HepG2 (cell line): ENCODE data around the gene PRKAR1A. TPM values are rescaled to one million over a fixed set of nuclear protein-coding genes. Genes with fewer than 3 reads are reported as not detected.

Experiments
- ATAC-seq: fragments of 200-7000 bp; cut with Tn5 transposase; 3 replicates; pipeline ENCODE4 v1.9.1; 2020; ENCODE audit warnings: mild to moderate bottlenecking, moderate library complexity
- BruUV-seq: library from RNA; stranded (reverse); fragments of 400-500 nt; replicated peaks from 2 replicates; lab custom pipeline; 2021; lab: Mats Ljungman, UMichigan
- CTCF ChIA-PET: fragments of 300-600 bp; formaldehyde crosslinking; extraction: SDS; loops from one replicate; lab custom pipeline; 2021; ENCODE audit warnings: low total read pairs, inconsistent platforms, low intra/inter-chr PET ratio; lab: Yijun Ruan, JAX
- POLR2A ChIA-PET: fragments of 350-600 bp; sonication (Branson Sonifier 250); formaldehyde crosslinking; loops from one replicate; lab custom pipeline; 2020; ENCODE audit warnings: antibody characterized with exemption, inconsistent platforms; lab: Yijun Ruan, JAX
- DNase-seq: peaks from one replicate; pipeline ENCODE4 v3.0.0-alpha.2; 2015; ENCODE audit warnings: low spot score
- FAIRE-seq: peaks from 3 replicates; lab custom pipeline; 2011; peaks lifted over from hg19 to GRCh38; lab: Jason Lieb, UNC
- H2AFZ ChIP-seq: one replicate; pipeline ENCODE4 v1.6.1; 2011; ENCODE audit warnings: low read length, inconsistent platforms
- H3K27ac ChIP-seq: fragments of 300-600 bp; 3 replicates; pipeline ENCODE4 v1.8.0; 2011; ENCODE audit warnings: mixed run types, mild to moderate bottlenecking, mixed read lengths, low read length, inconsistent platforms; ENCODE audit not compliant: insufficient read depth; ENCODE audit errors: extremely low read length
- H3K27me3 ChIP-seq, 2 experiments: fragments of 200-600 bp in 1 of 2; 2 replicates in 1 of 2; 3 replicates in 1 of 2; pipeline versions ENCODE4 v1.6.0 to v1.8.0; 2011; ENCODE audit warnings: low read length in 2 of 2, mild to moderate bottlenecking in 2 of 2, moderate library complexity in 2 of 2, inconsistent platforms in 1 of 2; ENCODE audit not compliant: insufficient read depth in 2 of 2, control insufficient read depth in 1 of 2
- H3K36me3 ChIP-seq, 2 experiments: fragments of 200-600 bp in 1 of 2; replicated peaks in 1 of 2; 2 replicates in 1 of 2; 3 replicates in 1 of 2; pipeline versions ENCODE4 v1.5.1 to v1.8.0; 2011; ENCODE audit warnings: low read length in 2 of 2, inconsistent platforms in 1 of 2; ENCODE audit not compliant: insufficient read depth in 2 of 2, control insufficient read depth in 1 of 2
- H3K4me1 ChIP-seq: 2 replicates; pipeline ENCODE4 v1.5.1; 2012; ENCODE audit warnings: low read length, inconsistent platforms; ENCODE audit not compliant: insufficient read depth
- H3K4me2 ChIP-seq: 2 replicates; pipeline ENCODE4 v1.6.0; 2011; ENCODE audit warnings: low read depth, low read length, inconsistent platforms
- H3K4me3 ChIP-seq, 3 experiments: fragments of 200-600 bp in 1 of 3; sonication (generic), shearing (Covaris generic) in 1 of 3; replicated peaks in 1 of 3; 2 replicates each; pipeline ENCODE4 v1.5.1; 2011 to 2016; ENCODE audit warnings: low read length in 3 of 3, inconsistent platforms in 2 of 3, low read depth in 2 of 3, mild to moderate bottlenecking in 2 of 3, control low read depth in 1 of 3, mixed read lengths in 1 of 3; ENCODE audit not compliant: insufficient read depth in 1 of 3
- H3K79me2 ChIP-seq: one replicate; pipeline ENCODE4 v1.6.1; 2011; ENCODE audit warnings: low read length, inconsistent platforms; ENCODE audit not compliant: insufficient read depth
- H3K9ac ChIP-seq: 2 replicates; pipeline ENCODE4 v1.6.0; 2011; ENCODE audit warnings: mild to moderate bottlenecking, low read depth, low read length, inconsistent platforms; ENCODE audit not compliant: insufficient read depth
- H3K9me3 ChIP-seq: 2 replicates; pipeline ENCODE4 v1.5.1; 2012; ENCODE audit warnings: mild to moderate bottlenecking, low read length
- H4K20me1 ChIP-seq: 2 replicates; pipeline ENCODE4 v1.6.0; 2011; ENCODE audit warnings: inconsistent platforms, mild to moderate bottlenecking, low read length, moderate library complexity; ENCODE audit not compliant: insufficient read depth
- CBX5 ChIP-seq: sonication (generic); formaldehyde crosslinking; IDR thresholded peaks from 2 replicates; pipeline ENCODE4 v1.4.0; 2020; ENCODE audit warnings: missing genetic modification reagents, borderline replicate concordance
- ERF ChIP-seq: IDR thresholded peaks from 2 replicates; pipeline ENCODE4 v1.6.1; 2018; ENCODE audit warnings: missing biosample characterization, missing genetic modification reagents
- KDM1A ChIP-seq: IDR thresholded peaks from 2 replicates; pipeline ENCODE4 v1.6.1; 2016; ENCODE audit warnings: missing compliant biosample characterization
- MBD4 ChIP-seq: IDR thresholded peaks from 2 replicates; pipeline ENCODE4 v1.6.1; 2012; ENCODE audit warnings: low read length, inconsistent platforms, borderline replicate concordance
- MTA1 ChIP-seq: sonication (generic); formaldehyde crosslinking; IDR thresholded peaks from 2 replicates; pipeline ENCODE4 v1.4.0; 2020; ENCODE audit warnings: missing genetic modification reagents, mild to moderate bottlenecking, borderline replicate concordance
- MXD3 ChIP-seq: IDR thresholded peaks from 2 replicates; pipeline ENCODE4 v1.6.1; 2016; ENCODE audit warnings: mild to moderate bottlenecking, missing biosample characterization, missing genetic modification reagents
- NKX3-1 ChIP-seq: sonication (generic); formaldehyde crosslinking; IDR thresholded peaks from 2 replicates; pipeline ENCODE4 v1.5.0; 2020; ENCODE audit warnings: missing genetic modification reagents
- PLRG1 ChIP-seq: fragments of 450-650 bp; conservative IDR thresholded peaks from 2 replicates; pipeline ENCODE4 v1.6.1; 2016
- SALL1 ChIP-seq: sonication (generic); formaldehyde crosslinking; IDR thresholded peaks from 2 replicates; pipeline ENCODE4 v1.8.0; 2022; ENCODE audit warnings: mild to moderate bottlenecking, missing genetic modification reagents
- SMARCC2 ChIP-seq: fragments of 450-650 bp; IDR thresholded peaks from 2 replicates; pipeline ENCODE4 v1.6.1; 2017; ENCODE audit warnings: antibody characterized with exemption, mild to moderate bottlenecking
- SSRP1 ChIP-seq: IDR thresholded peaks from 2 replicates; pipeline ENCODE4 v1.6.1; 2016; ENCODE audit warnings: control low read depth
- YEATS4 ChIP-seq: sonication (generic); formaldehyde crosslinking; IDR thresholded peaks from 2 replicates; pipeline ENCODE4 v1.4.0; 2020; ENCODE audit warnings: missing genetic modification reagents, borderline replicate concordance
- ZBTB33 ChIP-seq: sonication (generic); formaldehyde crosslinking; IDR thresholded peaks from 2 replicates; pipeline ENCODE4 v1.4.0; 2020; ENCODE audit warnings: missing genetic modification reagents
- ZC3H13 ChIP-seq: sonication (generic); formaldehyde crosslinking; IDR thresholded peaks from 2 replicates; pipeline ENCODE4 v1.8.1; 2023; ENCODE audit warnings: mild to moderate bottlenecking, missing genetic modification reagents, moderate library complexity
- ZNF101 ChIP-seq: sonication (generic); formaldehyde crosslinking; IDR thresholded peaks from 2 replicates; pipeline ENCODE4 v1.4.0; 2020; ENCODE audit warnings: mild to moderate bottlenecking, low read depth, missing genetic modification reagents, borderline replicate concordance
- ZNF12 ChIP-seq: sonication (generic); formaldehyde crosslinking; IDR thresholded peaks from 2 replicates; pipeline ENCODE4 v1.5.0; 2020; ENCODE audit warnings: missing genetic modification reagents
- ZNF382 ChIP-seq: sonication (generic); formaldehyde crosslinking; IDR thresholded peaks from 2 replicates; pipeline ENCODE4 v1.5.0; 2020; ENCODE audit warnings: missing genetic modification reagents, mild to moderate bottlenecking, borderline replicate concordance
- ZNF589 ChIP-seq: sonication (generic); formaldehyde crosslinking; conservative IDR thresholded peaks from 2 replicates; pipeline ENCODE4 v1.8.0; 2022; ENCODE audit warnings: mild to moderate bottlenecking, moderate library complexity, missing genetic modification reagents
- ZNF704 ChIP-seq: sonication (generic); formaldehyde crosslinking; IDR thresholded peaks from 2 replicates; pipeline ENCODE4 v1.8.1; 2023; ENCODE audit warnings: mild to moderate bottlenecking, inconsistent platforms, moderate library complexity, missing genetic modification reagents, borderline replicate concordance
- ZNF713 ChIP-seq: sonication (generic); formaldehyde crosslinking; IDR thresholded peaks from 2 replicates; pipeline ENCODE4 v1.4.0; 2020; ENCODE audit warnings: mild to moderate bottlenecking, missing genetic modification reagents
- ZNF777 ChIP-seq: sonication (generic); formaldehyde crosslinking; IDR thresholded peaks from 2 replicates; pipeline ENCODE4 v1.4.0; 2020; ENCODE audit warnings: missing genetic modification reagents
- ZSCAN12 ChIP-seq: sonication (generic); formaldehyde crosslinking; IDR thresholded peaks from 2 replicates; pipeline ENCODE4 v1.9.0; 2021; ENCODE audit warnings: mild to moderate bottlenecking, missing genetic modification reagents
- WGBS: methylation state at CpG from one replicate; pipeline ENCODE4 v1.1.6; 2017; ENCODE audit warnings: low lambda C conversion rate; 5-methylcytosine and 5-hydroxymethylcytosine counted together
- in situ Hi-C: cut with HindIII; loops from 2 replicates; pipeline ENCODE4 v1.10.0; 2017; ENCODE audit warnings: low pct_unique_long_range_greater_than_20kb; ENCODE audit not compliant: extremely low pct_ligation_motif_present
- intact Hi-C: fragments of 100-400 bp; cut with micrococcal nuclease; formaldehyde crosslinking; loops from one replicate; pipeline ENCODE4 v1.10.0; 2022; ENCODE audit not compliant: unreplicated experiment
- polyA plus RNA-seq, 8 experiments: library from polyadenylated mRNA; depleted of rRNA in 3 of 8; stranded (reverse) in 7 of 8; unstranded in 1 of 8; fragments of >200 nt; fragmentation: Illumina TruSeq in 4 of 8; extraction: Trizol in 4 of 8; gene quantifications; 2 replicates each; pipeline versions ENCODE4 v1.2.1 to v1.2.3, GENCODE V29; 2011 to 2016; ENCODE audit warnings: low read depth in 4 of 8, missing spikeins in 1 of 8, mixed read lengths in 1 of 8; ENCODE audit not compliant: insufficient read depth in 1 of 8
- total RNA-seq, 5 experiments: library from RNA; depleted of rRNA; stranded (reverse); fragments of >200 nt; fragmentation: Illumina TruSeq; extraction: Trizol; gene quantifications; 2 replicates each; pipeline ENCODE4 v1.2.3, GENCODE V29; 2016; ENCODE audit warnings: low read depth in 1 of 5

PRKAR1A gene
- total and polyA plus RNA-seq, 2 of the 13 experiments (the other 11 are each of a cell fraction or from before 2014, with no cell fraction given): 265 to 266 TPM

GRCh38 chr17:68533887-68534694 lies 21.9 kb downstream of the PRKAR1A start (continued):
- peak; percentile 90; the same call in 1 of the 2 replicates for TF ChIP-seq SSRP1 (CRISPR knock-in tag)
- 0 out of 2 replicates have a peak, but pooled peaks have one; percentile 31 for TF ChIP-seq MBD4
- no peak for TF ChIP-seq YEATS4
- TF ChIP-seq ZNF704 (CRISPR knock-in tag): no peak
- TF ChIP-seq ZSCAN12 (CRISPR knock-in tag): no peak
- TF ChIP-seq, all 625 proteins: peak for 3

- WGBS: 97% methylated on average over 6 of the region's 6 CpGs
- intact Hi-C loops: loop anchor here (1.0 to 5.0 kb wide), 4 partner anchors 66 to 713 kb away; partner anchors contain the start of gene FAM20A
- in situ Hi-C loops: loop anchor here (5.0 kb wide), 1 partner anchor 228 kb away; no protein-coding TSS in a partner anchor
- TF ChIP-seq ZNF589 (CRISPR knock-in tag) (no peak), ZNF777 (CRISPR knock-in tag) (no peak), CBX5 (CRISPR knock-in tag) (no peak), SALL1 (CRISPR knock-in tag) (no peak), MXD3 (no peak), ZC3H13 (no peak), KDM1A (CRISPR knock-in tag) (no peak), ZBTB33 (CRISPR knock-in tag) (no peak), SMARCC2 (no peak), ZNF101 (CRISPR knock-in tag) (no peak), MTA1 (CRISPR knock-in tag) (no peak), ZNF382 (CRISPR knock-in tag) (no peak), ERF (CRISPR knock-in tag) (no peak), NKX3-1 (CRISPR knock-in tag) (no peak), PLRG1 (no peak), ZNF12 (no peak), ZNF713 (no peak)
These were observed 22.5 kb downstream of the PRKAR1A start for GRCh38 chr17:68534695-68535088.

More at GRCh38 chr17:68534695-68535088, 22.5 kb downstream of the PRKAR1A start:
- no TSS peak for BruUV-seq
- no peaks in the 10 kb centered on the region for H3K9me3 ChIP-seq
- H3K79me2 ChIP-seq: no peaks in the 10 kb centered on the region
- ChIA-PET POLR2A (interaction anchor here (1.4 kb wide), 1 partner anchor 66 kb away, joined by 3 read pairs; no protein-coding TSS in a partner anchor), CTCF (interaction anchor here (1.0 to 1.4 kb wide), 2 partner anchors 65 to 225 kb away, joined by 4 to 6 read pairs; no protein-coding TSS in a partner anchor)
- DNase-seq (no peak), FAIRE-seq (no peak), ATAC-seq (no peak)
- H2AFZ ChIP-seq: no peak overlapping the region
- no peak overlapping the region for H3K9ac ChIP-seq
- peaks cover 22 to 53% of the 10 kb centered on the region in 2 experiments for H3K36me3 ChIP-seq
- H4K20me1 ChIP-seq: no peaks in the 10 kb centered on the region
- H3K4me2 ChIP-seq: no peak overlapping the region
- H3K27ac ChIP-seq: no peak overlapping the region
- peaks cover 18% of the 10 kb centered on the region for H3K4me1 ChIP-seq
- H3K4me3 ChIP-seq: no peak overlapping the region
- H3K27me3 ChIP-seq: no peaks in the 10 kb centered on the region
